Measurements from ENCODE around the gene KCNAB2.
A peak's percentile ranks its signal among the peaks of the same experiment; 100 is the strongest.

Gene KCNAB2

GRCh38 chr1:6035303-6035702 lies 10.4 kb upstream of the KCNAB2 start:
- Histone ChIP-seq H3K9me3 (replicated peaks; ENCODE audit: low read length) (no peaks in the 10 kb centered on the region), H3K36me3 (ENCODE audit: insufficient read depth, low read length) (no peaks in the 10 kb centered on the region), H3K4me2 (ENCODE audit: low read length) (no peak overlapping the region), H3K9ac (ENCODE audit: low read depth, low read length) (no peak overlapping the region), H3K4me1 (ENCODE audit: control insufficient read depth, insufficient read depth, low read length) (peaks cover 9% of the 10 kb centered on the region), H3K27me3 (ENCODE audit: control insufficient read depth, insufficient read depth, low read length) (peaks cover 30% of the 10 kb centered on the region), H3K4me3 (ENCODE audit: low read length) (no peak overlapping the region)

GRCh38 chr1:6035719-6036118 lies 10.0 kb upstream of the KCNAB2 start:
- no peak overlapping the region for H3K4me2 ChIP-seq (ENCODE audit: low read length)
- H3K9me3 ChIP-seq (replicated peaks; ENCODE audit: low read length), result no peaks in the 10 kb centered on the region
- no peaks in the 10 kb centered on the region for H3K36me3 ChIP-seq (ENCODE audit: insufficient read depth, low read length)
- H3K4me1 ChIP-seq (ENCODE audit: control insufficient read depth, insufficient read depth, low read length), result peaks cover 9% of the 10 kb centered on the region
- H3K4me3 ChIP-seq (ENCODE audit: low read length), result no peak overlapping the region
- no peak overlapping the region for H3K9ac ChIP-seq (ENCODE audit: low read depth, low read length)
- peaks cover 30% of the 10 kb centered on the region for H3K27me3 ChIP-seq (ENCODE audit: control insufficient read depth, insufficient read depth, low read length)

GRCh38 chr1:6037338-6037762 lies 8.3 kb upstream of the KCNAB2 start:
- H3K9me3 ChIP-seq (replicated peaks; ENCODE audit: low read length), result no peaks in the 10 kb centered on the region
- H3K36me3 ChIP-seq (ENCODE audit: insufficient read depth, low read length), result no peaks in the 10 kb centered on the region
- H3K27me3 ChIP-seq (ENCODE audit: control insufficient read depth, insufficient read depth, low read length), result peaks cover 37% of the 10 kb centered on the region
- peaks cover 9% of the 10 kb centered on the region for H3K4me1 ChIP-seq (ENCODE audit: control insufficient read depth, insufficient read depth, low read length)
- H3K4me3 ChIP-seq (ENCODE audit: low read length), result no peak overlapping the region
- peak overlapping the region; percentile 26 for H3K4me2 ChIP-seq (ENCODE audit: low read length)
- H3K9ac ChIP-seq (ENCODE audit: low read depth, low read length), result no peak overlapping the region

- no peaks in the 10 kb centered on the region for H3K9me3 ChIP-seq (replicated peaks; ENCODE audit: low read length)
- H3K4me1 ChIP-seq (ENCODE audit: control insufficient read depth, insufficient read depth, low read length), result peaks cover 9% of the 10 kb centered on the region
- H3K27me3 ChIP-seq (ENCODE audit: control insufficient read depth, insufficient read depth, low read length), result peaks cover 26% of the 10 kb centered on the region
- H3K9ac ChIP-seq (ENCODE audit: low read depth, low read length), result no peak overlapping the region
- no peak overlapping the region for H3K4me3 ChIP-seq (ENCODE audit: low read length)
- H3K4me2 ChIP-seq (ENCODE audit: low read length), result no peak overlapping the region
- no peaks in the 10 kb centered on the region for H3K36me3 ChIP-seq (ENCODE audit: insufficient read depth, low read length)
Observed at GRCh38 chr1:6038603-6039002, 7.1 kb upstream of the KCNAB2 start.

- Histone ChIP-seq H3K4me1 (ENCODE audit: control insufficient read depth, insufficient read depth, low read length) (peaks cover 9% of the 10 kb centered on the region), H3K36me3 (ENCODE audit: insufficient read depth, low read length) (no peaks in the 10 kb centered on the region), H3K27me3 (ENCODE audit: control insufficient read depth, insufficient read depth, low read length) (peaks cover 24% of the 10 kb centered on the region), H3K9ac (ENCODE audit: low read depth, low read length) (no peak overlapping the region), H3K4me2 (ENCODE audit: low read length) (no peak overlapping the region), H3K4me3 (ENCODE audit: low read length) (no peak overlapping the region), H3K9me3 (replicated peaks; ENCODE audit: low read length) (no peaks in the 10 kb centered on the region)
Observed at GRCh38 chr1:6039031-6039430, 6.7 kb upstream of the KCNAB2 start.

GRCh38 chr1:6040444-6040843 lies 5.2 kb upstream of the KCNAB2 start:
- Histone ChIP-seq H3K9me3 (replicated peaks; ENCODE audit: low read length) (no peaks in the 10 kb centered on the region), H3K9ac (ENCODE audit: low read depth, low read length) (no peak overlapping the region), H3K36me3 (ENCODE audit: insufficient read depth, low read length) (no peaks in the 10 kb centered on the region), H3K4me1 (ENCODE audit: control insufficient read depth, insufficient read depth, low read length) (peaks cover 9% of the 10 kb centered on the region), H3K4me3 (ENCODE audit: low read length) (no peak overlapping the region), H3K4me2 (ENCODE audit: low read length) (no peak overlapping the region), H3K27me3 (ENCODE audit: control insufficient read depth, insufficient read depth, low read length) (peaks cover 11% of the 10 kb centered on the region)

GRCh38 chr1:6040861-6041415 lies 4.8 kb upstream of the KCNAB2 start:
- H3K4me3 ChIP-seq (ENCODE audit: low read length), result no peak overlapping the region
- H3K4me1 ChIP-seq (ENCODE audit: control insufficient read depth, insufficient read depth, low read length), result peaks cover 9% of the 10 kb centered on the region
- H3K9ac ChIP-seq (ENCODE audit: low read depth, low read length), result no peak overlapping the region
- H3K4me2 ChIP-seq (ENCODE audit: low read length), result no peak overlapping the region
- H3K9me3 ChIP-seq (replicated peaks; ENCODE audit: low read length), result no peaks in the 10 kb centered on the region
- no peaks in the 10 kb centered on the region for H3K36me3 ChIP-seq (ENCODE audit: insufficient read depth, low read length)
- H3K27me3 ChIP-seq (ENCODE audit: control insufficient read depth, insufficient read depth, low read length), result peaks cover 15% of the 10 kb centered on the region

- Histone ChIP-seq H3K9me3 (replicated peaks; ENCODE audit: low read length) (no peaks in the 10 kb centered on the region), H3K36me3 (ENCODE audit: insufficient read depth, low read length) (no peaks in the 10 kb centered on the region), H3K4me3 (ENCODE audit: low read length) (no peak overlapping the region), H3K4me1 (ENCODE audit: control insufficient read depth, insufficient read depth, low read length) (peaks cover 9% of the 10 kb centered on the region), H3K9ac (ENCODE audit: low read depth, low read length) (no peak overlapping the region), H3K27me3 (ENCODE audit: control insufficient read depth, insufficient read depth, low read length) (peaks cover 20% of the 10 kb centered on the region), H3K4me2 (ENCODE audit: low read length) (no peak overlapping the region)
Observed at GRCh38 chr1:6041432-6042062, 4.1 kb upstream of the KCNAB2 start.

GRCh38 chr1:6043561-6043960 lies 2.1 kb upstream of the KCNAB2 start:
- Histone ChIP-seq H3K9ac (ENCODE audit: low read depth, low read length) (no peak overlapping the region), H3K4me1 (ENCODE audit: control insufficient read depth, insufficient read depth, low read length) (no peaks in the 10 kb centered on the region), H3K4me2 (ENCODE audit: low read length) (no peak overlapping the region), H3K9me3 (replicated peaks; ENCODE audit: low read length) (no peaks in the 10 kb centered on the region), H3K4me3 (ENCODE audit: low read length) (no peak overlapping the region), H3K27me3 (ENCODE audit: control insufficient read depth, insufficient read depth, low read length) (peaks cover 22% of the 10 kb centered on the region), H3K36me3 (ENCODE audit: insufficient read depth, low read length) (no peaks in the 10 kb centered on the region)

GRCh38 chr1:6044481-6045109 lies 1.1 kb upstream of the KCNAB2 start:
- Histone ChIP-seq H3K4me3 (ENCODE audit: low read length) (no peak overlapping the region), H3K4me2 (ENCODE audit: low read length) (no peak overlapping the region), H3K27me3 (ENCODE audit: control insufficient read depth, insufficient read depth, low read length) (peaks cover 22% of the 10 kb centered on the region), H3K9me3 (replicated peaks; ENCODE audit: low read length) (no peaks in the 10 kb centered on the region), H3K9ac (ENCODE audit: low read depth, low read length) (no peak overlapping the region), H3K4me1 (ENCODE audit: control insufficient read depth, insufficient read depth, low read length) (no peaks in the 10 kb centered on the region), H3K36me3 (ENCODE audit: insufficient read depth, low read length) (no peaks in the 10 kb centered on the region)

- H3K4me2 ChIP-seq (ENCODE audit: low read length), result no peak overlapping the region
- no peak overlapping the region for H3K9ac ChIP-seq (ENCODE audit: low read depth, low read length)
- no peaks in the 10 kb centered on the region for H3K4me1 ChIP-seq (ENCODE audit: control insufficient read depth, insufficient read depth, low read length)
- H3K27me3 ChIP-seq (ENCODE audit: control insufficient read depth, insufficient read depth, low read length), result peaks cover 22% of the 10 kb centered on the region
- no peak overlapping the region for H3K4me3 ChIP-seq (ENCODE audit: low read length)
- H3K36me3 ChIP-seq (ENCODE audit: insufficient read depth, low read length), result no peaks in the 10 kb centered on the region
- H3K9me3 ChIP-seq (replicated peaks; ENCODE audit: low read length), result no peaks in the 10 kb centered on the region
Observed at GRCh38 chr1:6045110-6045502, 582 bp upstream of the KCNAB2 start.

GRCh38 chr1:6046279-6046678 lies 591 bp downstream of the KCNAB2 start:
- no peak overlapping the region for H3K4me2 ChIP-seq (ENCODE audit: low read length)
- no peaks in the 10 kb centered on the region for H3K4me1 ChIP-seq (ENCODE audit: control insufficient read depth, insufficient read depth, low read length)
- no peak overlapping the region for H3K4me3 ChIP-seq (ENCODE audit: low read length)
- peaks cover 19% of the 10 kb centered on the region for H3K27me3 ChIP-seq (ENCODE audit: control insufficient read depth, insufficient read depth, low read length)
- H3K9ac ChIP-seq (ENCODE audit: low read depth, low read length), result no peak overlapping the region
- H3K9me3 ChIP-seq (replicated peaks; ENCODE audit: low read length), result no peaks in the 10 kb centered on the region
- no peaks in the 10 kb centered on the region for H3K36me3 ChIP-seq (ENCODE audit: insufficient read depth, low read length)
